ENCODE measurements around the gene CLEC16A.

DNA sequence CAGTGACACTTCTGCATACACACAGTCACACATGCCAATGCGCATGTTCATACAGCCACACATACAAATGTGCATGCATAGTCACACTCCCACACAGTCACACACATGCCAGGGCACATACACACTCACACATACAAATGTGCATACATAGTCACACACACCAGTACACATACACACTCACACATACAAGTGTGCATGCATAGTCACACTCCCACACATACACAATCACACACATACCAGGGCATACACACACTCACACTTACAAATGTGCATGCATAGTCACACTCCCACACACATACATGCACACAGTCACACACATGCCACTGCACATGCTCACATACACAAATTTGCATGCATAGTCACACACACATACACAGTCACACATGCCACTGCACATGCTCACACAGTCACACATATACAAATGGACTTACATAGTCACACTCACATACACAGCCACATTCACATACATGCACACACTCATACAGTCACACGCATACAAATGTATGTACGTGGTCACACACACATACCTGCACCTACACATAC lies 227.5 kb downstream of the CLEC16A start:
- TF ChIP-seq CTCF (IDR thresholded peaks at IDR 0.05) (no peak), POLR2A (IDR thresholded peaks at IDR 0.05) (no peak)
